Astrocyte (in vitro differentiated cells and primary cell): ENCODE results near the gene SPNS2.

Source experiments
- EZH2 ChIP-seq: IDR thresholded peaks from 2 replicates; pipeline ENCODE4 v1.6.1; 2012; ENCODE audit warnings: mild to moderate bottlenecking, low read length, inconsistent platforms; ENCODE audit not compliant: insufficient read depth
- TF ChIP-seq, protein P1 (sequence below): IDR thresholded peaks from 2 replicates; pipeline ENCODE4 v1.5.1; 2011; ENCODE audit warnings: low read depth, mild to moderate bottlenecking, inconsistent platforms, low read length, moderate library complexity; ENCODE audit not compliant: insufficient read depth

DNA sequence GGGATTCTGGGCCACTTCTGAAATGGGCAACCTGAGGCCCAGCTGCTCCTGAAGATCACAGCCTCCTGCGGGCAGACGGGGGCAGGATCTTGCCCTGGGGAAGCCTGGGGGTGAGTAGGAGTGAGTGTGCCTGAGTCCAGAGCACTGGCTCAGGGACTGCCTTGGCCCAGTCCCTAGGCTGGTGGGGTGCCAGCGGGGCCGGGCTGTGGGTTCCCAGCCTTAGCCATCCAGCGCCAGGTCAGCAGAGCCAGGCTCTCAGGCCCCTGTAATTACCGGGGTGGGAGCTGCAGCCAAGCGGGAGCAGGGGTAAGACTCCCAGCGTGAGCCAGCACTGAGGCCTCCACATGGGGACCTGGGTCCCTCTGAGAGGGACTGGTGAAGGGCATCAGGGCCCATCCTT, 8.2 kb downstream of the SPNS2 start:
- TF ChIP-seq, protein P1, sequence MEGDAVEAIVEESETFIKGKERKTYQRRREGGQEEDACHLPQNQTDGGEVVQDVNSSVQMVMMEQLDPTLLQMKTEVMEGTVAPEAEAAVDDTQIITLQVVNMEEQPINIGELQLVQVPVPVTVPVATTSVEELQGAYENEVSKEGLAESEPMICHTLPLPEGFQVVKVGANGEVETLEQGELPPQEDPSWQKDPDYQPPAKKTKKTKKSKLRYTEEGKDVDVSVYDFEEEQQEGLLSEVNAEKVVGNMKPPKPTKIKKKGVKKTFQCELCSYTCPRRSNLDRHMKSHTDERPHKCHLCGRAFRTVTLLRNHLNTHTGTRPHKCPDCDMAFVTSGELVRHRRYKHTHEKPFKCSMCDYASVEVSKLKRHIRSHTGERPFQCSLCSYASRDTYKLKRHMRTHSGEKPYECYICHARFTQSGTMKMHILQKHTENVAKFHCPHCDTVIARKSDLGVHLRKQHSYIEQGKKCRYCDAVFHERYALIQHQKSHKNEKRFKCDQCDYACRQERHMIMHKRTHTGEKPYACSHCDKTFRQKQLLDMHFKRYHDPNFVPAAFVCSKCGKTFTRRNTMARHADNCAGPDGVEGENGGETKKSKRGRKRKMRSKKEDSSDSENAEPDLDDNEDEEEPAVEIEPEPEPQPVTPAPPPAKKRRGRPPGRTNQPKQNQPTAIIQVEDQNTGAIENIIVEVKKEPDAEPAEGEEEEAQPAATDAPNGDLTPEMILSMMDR, result no peak
- no peak for TF ChIP-seq EZH2
